Transverse colon (tissue), 4 donors: ENCODE data around the gene ATP8A1.

Experiments used
- CTCF ChIP-seq, 5 experiments: fragments of 200-600 bp in 3 of 5; fragments of 450-650 bp in 2 of 5; sonication (generic) in 3 of 5; IDR thresholded peaks; 1 replicate in 2 of 5; 2 replicates in 3 of 5; pipeline ENCODE4 v1.5.1; 2016 to 2017; ENCODE audit warnings: antibody characterized with exemption in 5 of 5, inconsistent platforms in 3 of 5, mild to moderate bottlenecking in 2 of 5, moderate library complexity in 1 of 5
- EP300 ChIP-seq: sonication (generic); formaldehyde crosslinking; IDR thresholded peaks from one replicate; pipeline ENCODE4 v1.6.1; 2017; ENCODE audit warnings: antibody characterized with exemption, low read depth
- POLR2AphosphoS5 ChIP-seq, 3 donors: sonication (generic); formaldehyde crosslinking; IDR thresholded peaks; one replicate each; pipeline ENCODE4 v1.6.1; 2016; ENCODE audit warnings: antibody characterized with exemption in 3 of 3

GRCh38 chr4:42608551-42608950 is 48.4 kb downstream of the ATP8A1 start:
- TF ChIP-seq CTCF (IDR thresholded peaks at IDR 0.05) (no peak), POLR2AphosphoS5 (IDR thresholded peaks at IDR 0.05) (no peak), EP300 (no peak)
